Kidney (tissue), 14 donors: ENCODE results near the gene ACP1. TPM values are rescaled to one million over a fixed set of nuclear protein-coding genes. Genes with fewer than 3 reads are reported as not detected.

Experiments
- DNase-seq, 5 donors: peaks; one replicate each; pipeline ENCODE4 v3.0.0-alpha.2; 2013 to 2020
- FAIRE-seq: peaks from 2 replicates; lab custom pipeline; 2012; peaks lifted over from hg19 to GRCh38; lab: Jason Lieb, UNC
- H3K27ac ChIP-seq, 2 donors: one replicate each; pipeline ENCODE4 v1.7.0; 2013; ENCODE audit warnings: low read depth in 2 of 2, low read length in 2 of 2, inconsistent platforms in 1 of 2
- H3K27me3 ChIP-seq: one replicate; pipeline ENCODE4 v1.7.1; 2013; ENCODE audit warnings: low read length, inconsistent platforms; ENCODE audit not compliant: control insufficient read depth, insufficient read depth
- H3K36me3 ChIP-seq, 3 donors: one replicate each; pipeline versions ENCODE4 v1.7.0 to v1.7.1; 2013; ENCODE audit warnings: low read length in 3 of 3, control low read depth in 1 of 3, inconsistent platforms in 1 of 3; ENCODE audit not compliant: insufficient read depth in 3 of 3, control insufficient read depth in 2 of 3
- H3K4me1 ChIP-seq, 3 donors: one replicate each; pipeline versions ENCODE4 v1.7.0 to v1.7.1; 2013; ENCODE audit warnings: low read length in 3 of 3, inconsistent platforms in 1 of 3, low read depth in 1 of 3; ENCODE audit not compliant: control insufficient read depth in 2 of 3, insufficient read depth in 2 of 3
- H3K4me3 ChIP-seq, 3 donors: one replicate each; pipeline versions ENCODE4 v1.7.0 to v1.8.1; 2013; ENCODE audit warnings: low read length in 3 of 3, control low read depth in 1 of 3, inconsistent platforms in 1 of 3
- H3K9ac ChIP-seq, 3 donors: one replicate each; pipeline versions ENCODE4 v1.7.0 to v1.7.1; 2013; ENCODE audit warnings: low read length in 3 of 3, control low read depth in 1 of 3, inconsistent platforms in 1 of 3
- H3K9me3 ChIP-seq, 3 donors: one replicate each; pipeline versions ENCODE4 v1.7.0 to v1.7.1; 2013; ENCODE audit warnings: low read length in 3 of 3, control low read depth in 1 of 3, inconsistent platforms in 1 of 3; ENCODE audit not compliant: control insufficient read depth in 2 of 3, insufficient read depth in 1 of 3
- CTCF ChIP-seq: IDR thresholded peaks from 3 replicates; pipeline ENCODE4 v1.5.1; 2012; ENCODE audit warnings: mild to moderate bottlenecking, moderate library complexity, borderline replicate concordance; ENCODE audit not compliant: insufficient read depth; ENCODE audit errors: extremely low read depth
- intact Hi-C: fragments of 100-400 bp; cut with DNase I; formaldehyde crosslinking; loops from one replicate; pipeline ENCODE4 v1.11.1; 2022
- polyA plus RNA-seq: library from polyadenylated mRNA; stranded (reverse); fragments of 350-450 nt; fragmentation: Illumina TruSeq; extraction: RNeasy Lipid Tissue Mini Kit (QIAGEN cat#74804); gene quantifications from one replicate; pipeline ENCODE4 v1.2.3, GENCODE V29; 2014; ENCODE audit warnings: low read depth, low replicate concordance; ENCODE audit not compliant: insufficient read depth
- total RNA-seq: library from RNA; stranded (reverse); fragmentation: NEBNext Ultra II Directional; extraction: Animal tissue kit (Norgen Biotek cat#: 25700); gene quantifications from one replicate; pipeline ENCODE4 v1.2.1, GENCODE V29; 2021
- donor health status: control.
- donor health status: control.
- donor health status: control.
- donor health status: control.
- donor health status: control.
- donor health status: DM: yes; HTN: yes; CAD: no.
- donor health status: Normal renal cell carcinoma (clear cell type).

ACP1 gene
- total and polyA plus RNA-seq, 2 donors from 2014 or later: 75.1 to 122 TPM

DNA sequence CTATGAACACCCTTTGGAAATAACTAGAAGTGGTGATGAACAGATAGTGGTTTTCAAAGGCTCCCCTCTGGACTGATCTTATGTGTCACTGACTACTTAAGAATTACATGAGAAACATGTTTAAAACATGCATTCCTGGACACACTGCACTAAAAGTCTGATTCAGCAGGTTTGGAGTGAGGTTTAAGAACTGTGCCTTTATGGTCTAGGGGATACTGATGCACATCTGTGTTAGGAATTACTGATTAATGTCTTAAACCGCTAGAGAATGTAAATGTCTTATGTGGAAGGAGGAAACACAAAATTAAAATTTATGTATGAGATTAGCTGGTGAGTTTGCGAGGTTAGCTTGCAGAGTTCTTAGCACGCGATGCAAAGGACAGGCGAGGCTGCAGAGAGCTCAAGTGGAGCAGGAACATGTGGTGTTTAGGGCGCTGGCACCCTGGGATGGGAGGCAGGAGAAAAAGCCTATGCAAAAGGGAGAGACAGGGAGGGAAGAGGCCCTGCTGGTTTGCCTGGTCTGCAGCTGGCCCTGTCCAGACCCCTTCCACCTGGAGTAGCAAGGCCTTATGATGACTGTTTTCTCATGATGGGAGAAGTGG is 12.6 kb upstream of the ACP1 start:
- DNase-seq: no peak

GRCh38 chr2:253202-253638 is 11.5 kb upstream of the ACP1 start:
- Histone ChIP-seq H3K9me3 (no peaks in the 10 kb centered on the region), H3K27me3 (no peaks in the 10 kb centered on the region), H3K36me3 (peaks cover 0 to 28% (median 5%) of the 10 kb centered on the region in 3 donors), H3K4me3 (no peak overlapping the region), H3K9ac (no peak overlapping the region), H3K4me1 (peaks cover 0 to 3% (median 2%) of the 10 kb centered on the region in 3 donors), H3K27ac (no peak overlapping the region)
- DNase-seq: no peak
- TF ChIP-seq CTCF: no peak
- intact Hi-C loops: no loop called here
- FAIRE-seq: no peak

More for the DNA sequence above, 12.6 kb upstream of the ACP1 start:
- no peak for TF ChIP-seq CTCF
- Histone ChIP-seq H3K9ac (no peak overlapping the region), H3K36me3 (peaks cover 0 to 33% (median 8%) of the 10 kb centered on the region in 3 donors), H3K4me1 (peaks cover 0 to 3% (median 0%) of the 10 kb centered on the region in 3 donors), H3K27ac (no peak overlapping the region), H3K27me3 (no peaks in the 10 kb centered on the region), H3K4me3 (no peak overlapping the region), H3K9me3 (no peaks in the 10 kb centered on the region)
- FAIRE-seq: no peak
- intact Hi-C loops: no loop called here

- TF ChIP-seq CTCF: no peak
- DNase-seq (peak in 3 of 5 donors; percentile 41 to 71 (median 64)), FAIRE-seq (no peak)
- Histone ChIP-seq H3K9ac (no peak overlapping the region), H3K27me3 (no peaks in the 10 kb centered on the region), H3K4me1 (peaks cover 0 to 9% (median 3%) of the 10 kb centered on the region in 3 donors), H3K27ac (no peak overlapping the region), H3K4me3 (no peak overlapping the region), H3K9me3 (no peaks in the 10 kb centered on the region), H3K36me3 (peaks cover 0 to 25% (median 2%) of the 10 kb centered on the region in 3 donors)
- intact Hi-C loops: no loop called here
These were observed 10.5 kb upstream of the ACP1 start for GRCh38 chr2:254241-254640.
